OCI-LY7 (cell line): ENCODE data around the gene PEX14. TPM values are rescaled to one million over a fixed set of nuclear protein-coding genes. Genes with fewer than 3 reads are reported as not detected.

Source experiments
- BruUV-seq: library from RNA; stranded (reverse); fragments of 400-500 nt; replicated peaks from 2 replicates; lab custom pipeline; 2021; lab: Mats Ljungman, UMichigan
- CTCF ChIA-PET: fragments of 300-600 bp; sonication (Branson Sonifier 250); formaldehyde crosslinking; loops from one replicate; lab custom pipeline; 2022; ENCODE audit warnings: antibody characterized with exemption; ENCODE audit not compliant: unreplicated experiment; lab: Charles Lee
- POLR2A ChIA-PET: fragments of 300-600 bp; sonication (Branson Sonifier 250); formaldehyde crosslinking; loops from one replicate; lab custom pipeline; 2022; ENCODE audit warnings: antibody characterized with exemption; lab: Charles Lee
- DNase-seq: peaks from one replicate; pipeline ENCODE4 v3.0.0-alpha.2; 2015; ENCODE audit warnings: low spot score
- H2AFZ ChIP-seq: fragments of 200-600 bp; sonication (generic), shearing (Covaris generic); 2 replicates; pipeline ENCODE4 v1.6.1; 2014; ENCODE audit warnings: mild to moderate bottlenecking, antibody characterized with exemption, low read length, moderate library complexity
- H3K27ac ChIP-seq: fragments of 200-600 bp; sonication (generic); 2 replicates; pipeline ENCODE4 v1.5.1; 2014; ENCODE audit warnings: mixed run types, low read depth, mild to moderate bottlenecking, moderate library complexity, low read length, inconsistent platforms; ENCODE audit not compliant: poor library complexity, severe bottlenecking
- H3K36me3 ChIP-seq: fragments of 200-600 bp; sonication (generic); 2 replicates; pipeline ENCODE4 v1.6.1; 2014; ENCODE audit warnings: mild to moderate bottlenecking, antibody characterized with exemption, low read length, moderate library complexity, mixed read lengths; ENCODE audit not compliant: insufficient read depth
- H3K4me1 ChIP-seq: fragments of 200-600 bp; sonication (generic); 2 replicates; pipeline ENCODE4 v1.5.1; 2014; ENCODE audit warnings: mild to moderate bottlenecking, low read length; ENCODE audit not compliant: insufficient read depth, poor library complexity, severe bottlenecking
- H3K4me2 ChIP-seq: fragments of 200-600 bp; sonication (generic); 2 replicates; pipeline ENCODE4 v1.6.1; 2014; ENCODE audit warnings: mild to moderate bottlenecking, low read length
- H3K4me3 ChIP-seq: fragments of 200-600 bp; sonication (generic); 2 replicates; pipeline ENCODE4 v1.5.1; 2014; ENCODE audit warnings: mild to moderate bottlenecking, low read depth, low read length; ENCODE audit not compliant: poor library complexity, severe bottlenecking
- H3K79me2 ChIP-seq: fragments of 200-600 bp; sonication (generic); 2 replicates; pipeline ENCODE4 v1.6.1; 2016; ENCODE audit warnings: low read depth, mild to moderate bottlenecking, low read length, moderate library complexity, mixed read lengths; ENCODE audit not compliant: insufficient read depth
- H3K9me2 ChIP-seq: fragments of 200-600 bp; sonication (generic); 2 replicates; pipeline ENCODE4 v1.6.1; 2016; ENCODE audit warnings: mild to moderate bottlenecking, low read length, mixed read lengths; ENCODE audit not compliant: insufficient read depth
- H3K9me3 ChIP-seq: fragments of 200-600 bp; sonication (generic); 2 replicates; pipeline ENCODE4 v1.6.1; 2014; ENCODE audit warnings: mild to moderate bottlenecking, mixed run types, low read length, mixed read lengths
- H4K20me1 ChIP-seq: fragments of 200-600 bp; sonication (generic); 2 replicates; pipeline ENCODE4 v1.6.1; 2014; ENCODE audit warnings: mild to moderate bottlenecking, antibody characterized with exemption, low read length, moderate library complexity, mixed read lengths; ENCODE audit not compliant: insufficient read depth
- EZH2phosphoT487 ChIP-seq: fragments of 200-600 bp; sonication (generic); IDR thresholded peaks from 2 replicates; pipeline ENCODE4 v1.6.1; 2018; ENCODE audit warnings: low read depth, borderline replicate concordance, mild to moderate bottlenecking, mixed run types, antibody characterized with exemption, low read length, moderate library complexity, mixed read lengths
- intact Hi-C: fragments of 100-400 bp; cut with micrococcal nuclease; formaldehyde crosslinking; loops from one replicate; pipeline ENCODE4 v1.10.0; 2022; ENCODE audit not compliant: unreplicated experiment
- total RNA-seq, 2 experiments: library from RNA; depleted of rRNA in 1 of 2; stranded (reverse); fragments of >200 nt in 1 of 2; shearing (Covaris generic) in 1 of 2; gene quantifications; 2 replicates each; pipeline ENCODE4 v1.2.3, GENCODE V29; 2014 to 2022
- TF ChIP-seq, protein P1 (sequence below): fragments of 200-600 bp; sonication (generic); conservative IDR thresholded peaks from 2 replicates; pipeline ENCODE4 v1.5.1; 2014; ENCODE audit warnings: mild to moderate bottlenecking, antibody characterized with exemption, low read length, moderate library complexity, mixed read lengths

The PEX14 gene
- total RNA-seq, 2 experiments from 2014 or later = 14.6 to 24.3 TPM

DNA sequence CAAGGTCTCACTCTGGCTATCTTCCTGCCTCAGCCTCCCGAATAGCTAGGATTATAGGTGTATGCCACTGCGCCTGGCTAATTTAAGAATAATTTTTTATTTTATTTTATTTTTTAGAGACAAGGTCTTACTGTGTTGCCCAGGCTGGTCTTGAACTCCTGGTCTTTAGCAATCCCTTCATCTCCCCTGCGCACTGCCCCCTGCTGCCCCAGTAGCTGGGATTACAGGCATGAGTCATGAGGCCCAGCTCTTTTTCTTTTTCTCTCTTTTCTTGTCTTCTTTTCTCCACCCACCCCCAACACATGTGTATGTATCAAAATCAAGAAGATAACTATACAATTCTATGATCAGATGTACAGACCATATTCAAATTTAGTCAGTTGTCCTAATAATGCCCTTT, 87.2 kb downstream of the PEX14 start:
- ChIA-PET CTCF (no interaction called here), POLR2A (no interaction called here)
- no peak overlapping the region for H3K4me2 ChIP-seq
- H3K79me2 ChIP-seq = no peaks in the 10 kb centered on the region
- BruUV-seq = no TSS peak
- no peaks in the 10 kb centered on the region for H3K36me3 ChIP-seq
- no peaks in the 10 kb centered on the region for H3K9me2 ChIP-seq
- intact Hi-C loops = no loop called here
- H4K20me1 ChIP-seq = no peaks in the 10 kb centered on the region
- no peaks in the 10 kb centered on the region for H3K9me3 ChIP-seq
- DNase-seq = no peak
- TF ChIP-seq, protein P1, sequence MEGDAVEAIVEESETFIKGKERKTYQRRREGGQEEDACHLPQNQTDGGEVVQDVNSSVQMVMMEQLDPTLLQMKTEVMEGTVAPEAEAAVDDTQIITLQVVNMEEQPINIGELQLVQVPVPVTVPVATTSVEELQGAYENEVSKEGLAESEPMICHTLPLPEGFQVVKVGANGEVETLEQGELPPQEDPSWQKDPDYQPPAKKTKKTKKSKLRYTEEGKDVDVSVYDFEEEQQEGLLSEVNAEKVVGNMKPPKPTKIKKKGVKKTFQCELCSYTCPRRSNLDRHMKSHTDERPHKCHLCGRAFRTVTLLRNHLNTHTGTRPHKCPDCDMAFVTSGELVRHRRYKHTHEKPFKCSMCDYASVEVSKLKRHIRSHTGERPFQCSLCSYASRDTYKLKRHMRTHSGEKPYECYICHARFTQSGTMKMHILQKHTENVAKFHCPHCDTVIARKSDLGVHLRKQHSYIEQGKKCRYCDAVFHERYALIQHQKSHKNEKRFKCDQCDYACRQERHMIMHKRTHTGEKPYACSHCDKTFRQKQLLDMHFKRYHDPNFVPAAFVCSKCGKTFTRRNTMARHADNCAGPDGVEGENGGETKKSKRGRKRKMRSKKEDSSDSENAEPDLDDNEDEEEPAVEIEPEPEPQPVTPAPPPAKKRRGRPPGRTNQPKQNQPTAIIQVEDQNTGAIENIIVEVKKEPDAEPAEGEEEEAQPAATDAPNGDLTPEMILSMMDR = peak; percentile 63
- no peak for TF ChIP-seq EZH2phosphoT487
- H3K4me3 ChIP-seq = no peak overlapping the region
- no peaks in the 10 kb centered on the region for H3K4me1 ChIP-seq
- H2AFZ ChIP-seq = no peak overlapping the region
- no peak overlapping the region for H3K27ac ChIP-seq

DNA sequence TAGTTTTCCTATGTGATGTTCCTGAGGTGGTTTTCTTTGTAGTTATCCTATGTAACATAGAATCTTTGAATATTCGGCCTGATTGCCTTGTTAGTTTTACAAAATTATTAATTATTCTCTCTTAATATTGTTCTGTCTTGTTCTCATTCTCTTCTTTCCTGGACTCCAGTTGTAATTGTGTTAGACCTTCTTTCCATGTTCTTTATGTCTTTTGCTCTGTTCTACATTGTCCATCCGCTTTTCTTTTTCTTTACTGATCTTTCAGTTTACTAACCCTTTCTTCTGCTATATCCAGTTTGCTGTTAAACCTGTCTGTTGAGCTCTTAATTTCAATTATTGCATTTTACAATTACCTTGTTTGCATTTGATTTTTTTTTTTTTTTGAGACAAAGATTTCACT, 89.3 kb downstream of the PEX14 start:
- TF ChIP-seq EZH2phosphoT487 = no peak
- TF ChIP-seq, protein P1 = no peak
- H2AFZ ChIP-seq = no peak overlapping the region
- H3K9me3 ChIP-seq = no peaks in the 10 kb centered on the region
- BruUV-seq = no TSS peak
- no peaks in the 10 kb centered on the region for H3K4me1 ChIP-seq
- H3K36me3 ChIP-seq = no peaks in the 10 kb centered on the region
- H3K4me2 ChIP-seq = no peak overlapping the region
- intact Hi-C loops = no loop called here
- no peaks in the 10 kb centered on the region for H4K20me1 ChIP-seq
- H3K4me3 ChIP-seq = no peak overlapping the region
- CTCF ChIA-PET = interaction anchor here (0.6 kb wide), 1 partner anchor 91 kb away, joined by 5 read pairs; no protein-coding TSS in a partner anchor
- H3K9me2 ChIP-seq = no peaks in the 10 kb centered on the region
- POLR2A ChIA-PET = interaction anchor here (0.7 kb wide), 3 partner anchors 20 to 342 kb away, joined by 3 to 5 read pairs (median 4); no protein-coding TSS in a partner anchor
- no peak for DNase-seq
- H3K79me2 ChIP-seq = no peaks in the 10 kb centered on the region
- no peak overlapping the region for H3K27ac ChIP-seq

DNA sequence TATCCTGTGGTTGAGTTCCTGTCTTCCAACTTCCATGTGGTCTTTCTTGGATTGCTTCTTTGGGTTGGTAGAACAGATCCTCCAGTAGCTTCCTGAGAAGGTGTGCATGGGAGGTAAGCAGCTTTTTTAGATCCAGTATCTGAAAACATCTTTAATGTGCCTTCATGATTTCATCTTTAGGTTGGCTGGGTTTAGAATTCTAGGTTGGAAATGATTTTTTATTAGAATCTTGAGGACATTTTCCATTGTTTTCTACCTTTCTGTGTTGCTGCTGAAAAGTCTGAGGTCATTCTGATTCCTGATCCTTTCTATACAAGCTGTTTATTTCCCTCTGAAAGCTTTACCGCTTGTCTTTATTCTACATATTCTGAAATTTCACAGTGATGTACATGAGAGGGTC, 94.8 kb downstream of the PEX14 start:
- H3K36me3 ChIP-seq = no peaks in the 10 kb centered on the region
- no TSS peak for BruUV-seq
- H2AFZ ChIP-seq = no peak overlapping the region
- no peak overlapping the region for H3K4me3 ChIP-seq
- DNase-seq = no peak
- POLR2A ChIA-PET = no interaction called here
- H3K9me2 ChIP-seq = no peaks in the 10 kb centered on the region
- intact Hi-C loops = no loop called here
- H3K27ac ChIP-seq = no peak overlapping the region
- H3K4me2 ChIP-seq = no peak overlapping the region
- no peaks in the 10 kb centered on the region for H3K79me2 ChIP-seq
- H3K4me1 ChIP-seq = no peaks in the 10 kb centered on the region
- no peaks in the 10 kb centered on the region for H3K9me3 ChIP-seq
- TF ChIP-seq, protein P1 = no peak
- no peak for TF ChIP-seq EZH2phosphoT487
- CTCF ChIA-PET = no interaction called here
- no peaks in the 10 kb centered on the region for H4K20me1 ChIP-seq
